Panc1 (cell line): ENCODE data around the gene EMP2. TPM values are rescaled to one million over a fixed set of nuclear protein-coding genes. Genes with fewer than 3 reads are reported as not detected.

Source experiments
- ATAC-seq: fragments of 200-7000 bp; cut with Tn5 transposase; 2 replicates; pipeline ENCODE4 v1.9.1; 2020; ENCODE audit warnings: mild to moderate bottlenecking, moderate library complexity
- BruUV-seq: library from RNA; stranded (reverse); fragments of 400-500 nt; replicated peaks from 2 replicates; lab custom pipeline; 2021; lab: Mats Ljungman, UMichigan
- CTCF ChIA-PET: fragments of 300-600 bp; sonication (Branson Sonifier 250); formaldehyde crosslinking; loops from one replicate; lab custom pipeline; 2022; ENCODE audit warnings: antibody characterized with exemption; lab: Charles Lee
- POLR2A ChIA-PET: fragments of 300-600 bp; sonication (Branson Sonifier 250); formaldehyde crosslinking; loops from one replicate; lab custom pipeline; 2022; ENCODE audit warnings: antibody characterized with exemption; lab: Charles Lee
- DNase-seq: peaks from one replicate; pipeline ENCODE4 v3.0.0-alpha.2; 2010; ENCODE audit warnings: low read depth, low spot score
- H3K27ac ChIP-seq: 2 replicates; pipeline ENCODE4 v1.5.1; 2011; ENCODE audit warnings: mild to moderate bottlenecking, low read length, inconsistent platforms
- H3K27me3 ChIP-seq: fragments of 200-500 bp; sonication (Bioruptor generic); 2 replicates; pipeline ENCODE4 v1.6.0; 2014; ENCODE audit warnings: low read length, inconsistent platforms; ENCODE audit not compliant: control insufficient read depth, insufficient read depth
- H3K36me3 ChIP-seq: fragments of 200-500 bp; sonication (Bioruptor generic); 2 replicates; pipeline ENCODE4 v1.5.1; 2014; ENCODE audit warnings: inconsistent platforms, mild to moderate bottlenecking, low read length, moderate library complexity; ENCODE audit not compliant: control insufficient read depth, insufficient read depth
- H3K4me1 ChIP-seq: 2 replicates; pipeline ENCODE4 v1.5.1; 2011; ENCODE audit warnings: inconsistent platforms, mild to moderate bottlenecking, low read length, moderate library complexity; ENCODE audit not compliant: control insufficient read depth, insufficient read depth
- H3K4me3 ChIP-seq, 2 experiments: 2 replicates each; pipeline ENCODE4 v1.5.1; 2011 to 2012; ENCODE audit warnings: low read depth in 2 of 2, low read length in 2 of 2, mild to moderate bottlenecking in 2 of 2, inconsistent platforms in 1 of 2, moderate library complexity in 1 of 2
- H3K9me3 ChIP-seq: fragments of 200-500 bp; sonication (Bioruptor generic); 2 replicates; pipeline ENCODE4 v1.5.1; 2014; ENCODE audit warnings: low read depth, mild to moderate bottlenecking, inconsistent platforms, low read length, moderate library complexity; ENCODE audit not compliant: control insufficient read depth, insufficient read depth
- CTCF ChIP-seq: fragments of 450-650 bp; IDR thresholded peaks from 2 replicates; pipeline ENCODE4 v1.5.1; 2017; ENCODE audit warnings: mild to moderate bottlenecking
- POLR2AphosphoS5 ChIP-seq: IDR thresholded peaks from 2 replicates; pipeline ENCODE4 v1.6.1; 2012; ENCODE audit warnings: mild to moderate bottlenecking, low read depth, low read length, moderate library complexity
- SIN3A ChIP-seq: IDR thresholded peaks from 2 replicates; pipeline ENCODE4 v1.6.1; 2012; ENCODE audit warnings: low read depth, mild to moderate bottlenecking, low read length, moderate library complexity, borderline replicate concordance; ENCODE audit not compliant: insufficient read depth
- TCF7L2 ChIP-seq: IDR thresholded peaks from 2 replicates; pipeline ENCODE4 v1.6.1; 2011; ENCODE audit warnings: mild to moderate bottlenecking, low read depth, low read length, inconsistent platforms
- in situ Hi-C: cut with HindIII; loops from 2 replicates; pipeline ENCODE4 v1.10.0; 2016; ENCODE audit warnings: low sequenced_read_pairs, low pct_unique_long_range_greater_than_20kb
- intact Hi-C: fragments of 100-400 bp; cut with micrococcal nuclease; formaldehyde crosslinking; loops from one replicate; pipeline ENCODE4 v1.10.0; 2022; ENCODE audit not compliant: unreplicated experiment
- total RNA-seq: library from RNA; stranded (reverse); gene quantifications from one replicate; pipeline ENCODE4 v1.2.1, GENCODE V29; 2021; ENCODE audit not compliant: unreplicated experiment
- TF ChIP-seq, protein P1 (sequence below), 2 experiments: IDR thresholded peaks; 2 replicates each; pipeline ENCODE4 v1.6.1; 2011 to 2012; ENCODE audit warnings: low read depth in 2 of 2, control low read depth in 1 of 2, low read length in 1 of 2, mild to moderate bottlenecking in 1 of 2, moderate library complexity in 1 of 2; ENCODE audit not compliant: insufficient read depth in 1 of 2

Gene EMP2
- total RNA-seq, 1 experiment from 2014 or later: 13.8 TPM

DNA sequence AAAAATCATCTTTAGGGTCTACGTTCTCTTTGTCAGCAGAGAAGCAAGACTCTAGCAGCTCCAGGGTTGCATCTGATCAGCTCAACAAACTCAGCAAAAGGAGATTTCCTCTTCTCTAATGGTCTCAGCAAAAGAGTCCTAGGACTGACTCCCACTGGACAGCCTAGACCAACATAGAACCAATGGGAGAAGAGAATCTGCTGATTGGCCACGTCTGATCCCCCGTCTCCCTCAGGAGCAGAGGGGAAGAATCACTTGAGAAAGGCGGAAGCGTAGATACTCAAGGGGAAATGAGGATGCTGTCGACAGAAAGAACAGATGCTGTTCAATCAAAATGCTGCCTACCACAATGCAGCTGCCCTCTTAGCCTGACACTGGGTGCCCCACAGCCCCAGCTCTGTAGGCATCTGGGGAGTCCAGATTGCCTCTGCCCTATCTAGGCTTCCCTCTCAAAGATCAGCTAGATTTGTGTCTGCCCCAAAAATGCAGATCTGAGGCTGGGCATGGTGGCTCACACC is 31.5 kb upstream of the EMP2 start:
- no TSS peak for BruUV-seq
- intact Hi-C loops: no loop called here
- ChIA-PET POLR2A (no interaction called here), CTCF (no interaction called here)
- ATAC-seq (no peak), DNase-seq (no peak)
- no peaks in the 10 kb centered on the region for H3K27me3 ChIP-seq
- TF ChIP-seq SIN3A (no peak), POLR2AphosphoS5 (no peak), TCF7L2 (no peak), CTCF (no peak)
- TF ChIP-seq, protein P1, sequence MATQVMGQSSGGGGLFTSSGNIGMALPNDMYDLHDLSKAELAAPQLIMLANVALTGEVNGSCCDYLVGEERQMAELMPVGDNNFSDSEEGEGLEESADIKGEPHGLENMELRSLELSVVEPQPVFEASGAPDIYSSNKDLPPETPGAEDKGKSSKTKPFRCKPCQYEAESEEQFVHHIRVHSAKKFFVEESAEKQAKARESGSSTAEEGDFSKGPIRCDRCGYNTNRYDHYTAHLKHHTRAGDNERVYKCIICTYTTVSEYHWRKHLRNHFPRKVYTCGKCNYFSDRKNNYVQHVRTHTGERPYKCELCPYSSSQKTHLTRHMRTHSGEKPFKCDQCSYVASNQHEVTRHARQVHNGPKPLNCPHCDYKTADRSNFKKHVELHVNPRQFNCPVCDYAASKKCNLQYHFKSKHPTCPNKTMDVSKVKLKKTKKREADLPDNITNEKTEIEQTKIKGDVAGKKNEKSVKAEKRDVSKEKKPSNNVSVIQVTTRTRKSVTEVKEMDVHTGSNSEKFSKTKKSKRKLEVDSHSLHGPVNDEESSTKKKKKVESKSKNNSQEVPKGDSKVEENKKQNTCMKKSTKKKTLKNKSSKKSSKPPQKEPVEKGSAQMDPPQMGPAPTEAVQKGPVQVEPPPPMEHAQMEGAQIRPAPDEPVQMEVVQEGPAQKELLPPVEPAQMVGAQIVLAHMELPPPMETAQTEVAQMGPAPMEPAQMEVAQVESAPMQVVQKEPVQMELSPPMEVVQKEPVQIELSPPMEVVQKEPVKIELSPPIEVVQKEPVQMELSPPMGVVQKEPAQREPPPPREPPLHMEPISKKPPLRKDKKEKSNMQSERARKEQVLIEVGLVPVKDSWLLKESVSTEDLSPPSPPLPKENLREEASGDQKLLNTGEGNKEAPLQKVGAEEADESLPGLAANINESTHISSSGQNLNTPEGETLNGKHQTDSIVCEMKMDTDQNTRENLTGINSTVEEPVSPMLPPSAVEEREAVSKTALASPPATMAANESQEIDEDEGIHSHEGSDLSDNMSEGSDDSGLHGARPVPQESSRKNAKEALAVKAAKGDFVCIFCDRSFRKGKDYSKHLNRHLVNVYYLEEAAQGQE (IDR thresholded peaks at IDR 0.05; ENCODE audit: insufficient read depth in 1 of 2, low read depth in 2 of 2, low read length in 1 of 2): no peak
- in situ Hi-C loops: no loop called here
- no peaks in the 10 kb centered on the region for H3K9me3 ChIP-seq
- no peaks in the 10 kb centered on the region for H3K4me1 ChIP-seq
- H3K27ac ChIP-seq: no peak overlapping the region
- H3K36me3 ChIP-seq: no peaks in the 10 kb centered on the region
- no peak overlapping the region for H3K4me3 ChIP-seq

GRCh38 chr16:10610499-10611184 is 30.2 kb upstream of the EMP2 start:
- no peak for ATAC-seq
- in situ Hi-C loops (no loop called here), intact Hi-C loops (no loop called here)
- Histone ChIP-seq H3K27me3 (no peaks in the 10 kb centered on the region), H3K27ac (no peak overlapping the region), H3K4me1 (no peaks in the 10 kb centered on the region), H3K9me3 (no peaks in the 10 kb centered on the region), H3K36me3 (no peaks in the 10 kb centered on the region), H3K4me3 (no peak overlapping the region)
- no TSS peak for BruUV-seq
- ChIA-PET POLR2A (no interaction called here), CTCF (no interaction called here)
- no peak for DNase-seq
- TF ChIP-seq SIN3A (no peak), CTCF (no peak), POLR2AphosphoS5 (no peak), TCF7L2 (no peak)
- TF ChIP-seq, protein P1 (IDR thresholded peaks at IDR 0.05; ENCODE audit: insufficient read depth in 1 of 2, low read depth in 2 of 2, low read length in 1 of 2): no peak
